NT2/D1 (cell line): ENCODE data around the gene TMEM63B.

ENCODE experiments used
- DNase-seq: peaks from one replicate; pipeline ENCODE4 v3.0.0-alpha.2; 2011; ENCODE audit warnings: low read depth, low spot score
- H3K27me3 ChIP-seq: 2 replicates; pipeline ENCODE4 v1.6.0; 2011; ENCODE audit warnings: mild to moderate bottlenecking; ENCODE audit not compliant: insufficient read length, insufficient read depth
- H3K36me3 ChIP-seq: 2 replicates; pipeline ENCODE4 v1.6.1; 2011; ENCODE audit warnings: mild to moderate bottlenecking, low read length, mixed read lengths; ENCODE audit not compliant: insufficient read depth, insufficient read length
- H3K4me1 ChIP-seq: 2 replicates; pipeline ENCODE4 v1.5.1; 2011; ENCODE audit not compliant: insufficient read depth, insufficient read length
- H3K4me3 ChIP-seq: 2 replicates; pipeline ENCODE4 v1.5.1; 2011; ENCODE audit warnings: low read depth; ENCODE audit not compliant: insufficient read length
- H3K9ac ChIP-seq: 2 replicates; pipeline ENCODE4 v1.6.0; 2011; ENCODE audit warnings: low read depth; ENCODE audit not compliant: insufficient read length
- H3K9me3 ChIP-seq: 2 replicates; pipeline ENCODE4 v1.5.1; 2011; ENCODE audit warnings: mild to moderate bottlenecking, low read length; ENCODE audit not compliant: insufficient read depth
- SUZ12 ChIP-seq: IDR thresholded peaks from 2 replicates; pipeline ENCODE4 v1.6.1; 2011; ENCODE audit not compliant: insufficient read length, insufficient read depth; ENCODE audit errors: extremely low read depth
- YY1 ChIP-seq: IDR thresholded peaks from 2 replicates; pipeline ENCODE4 v1.6.1; 2011; ENCODE audit not compliant: insufficient read length, insufficient read depth
- ZNF274 ChIP-seq: IDR thresholded peaks from 2 replicates; pipeline ENCODE4 v1.6.1; 2011; ENCODE audit warnings: mild to moderate bottlenecking, low read depth, low read length

The TMEM63B gene

DNA sequence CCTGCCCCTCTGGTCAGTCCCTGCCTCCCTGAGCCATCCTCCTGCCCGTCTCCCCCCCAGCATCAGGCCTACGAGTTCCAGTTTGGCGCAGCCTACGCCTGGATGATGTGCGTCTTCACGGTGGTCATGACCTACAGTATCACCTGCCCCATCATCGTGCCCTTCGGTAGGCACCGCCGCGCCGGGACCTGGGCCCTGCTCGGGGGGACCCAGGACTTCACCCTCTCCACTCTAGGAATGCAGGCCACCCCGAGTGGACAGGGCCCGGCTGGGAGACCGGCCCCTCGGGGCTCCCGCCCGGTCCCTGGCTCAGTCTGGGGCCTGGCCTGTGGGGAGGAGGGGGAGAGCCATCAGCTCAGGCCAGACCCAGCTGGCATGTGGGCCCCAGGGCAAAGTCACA lies 25.2 kb downstream of the TMEM63B start:
- H3K27me3 ChIP-seq, result peaks cover 3% of the 10 kb centered on the region
- peaks cover 14% of the 10 kb centered on the region for H3K4me1 ChIP-seq
- TF ChIP-seq YY1 (no peak), ZNF274 (no peak), SUZ12 (no peak)
- H3K9me3 ChIP-seq, result no peaks in the 10 kb centered on the region
- DNase-seq, result no peak
- H3K4me3 ChIP-seq, result no peak overlapping the region
- no peak overlapping the region for H3K9ac ChIP-seq
- H3K36me3 ChIP-seq, result peaks cover 23% of the 10 kb centered on the region

DNA sequence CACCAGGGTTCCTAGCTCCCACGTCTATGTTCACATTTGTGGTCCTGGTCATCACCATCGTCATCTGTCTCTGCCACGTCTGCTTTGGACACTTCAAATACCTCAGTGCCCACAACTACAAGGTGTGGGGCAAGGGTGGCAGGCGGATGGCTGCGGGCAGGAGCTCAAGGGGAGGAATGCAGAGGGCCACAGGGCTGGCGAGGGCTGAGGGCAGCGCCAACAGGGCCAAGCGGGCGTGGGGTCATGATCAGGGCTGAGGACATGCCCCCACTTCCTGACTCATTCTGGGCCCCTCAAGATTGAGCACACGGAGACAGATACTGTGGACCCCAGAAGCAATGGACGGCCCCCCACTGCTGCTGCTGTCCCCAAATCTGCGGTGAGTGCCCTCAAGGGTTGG lies 26.7 kb downstream of the TMEM63B start:
- H3K4me1 ChIP-seq, result peaks cover 18% of the 10 kb centered on the region
- peaks cover 3% of the 10 kb centered on the region for H3K27me3 ChIP-seq
- peaks cover 11% of the 10 kb centered on the region for H3K36me3 ChIP-seq
- no peaks in the 10 kb centered on the region for H3K9me3 ChIP-seq
- H3K9ac ChIP-seq, result peak overlapping the region; percentile 21
- TF ChIP-seq ZNF274, result no peak
- TF ChIP-seq YY1, result no peak
- TF ChIP-seq SUZ12, result no peak
- H3K4me3 ChIP-seq, result no peak overlapping the region
- no peak for DNase-seq

DNA sequence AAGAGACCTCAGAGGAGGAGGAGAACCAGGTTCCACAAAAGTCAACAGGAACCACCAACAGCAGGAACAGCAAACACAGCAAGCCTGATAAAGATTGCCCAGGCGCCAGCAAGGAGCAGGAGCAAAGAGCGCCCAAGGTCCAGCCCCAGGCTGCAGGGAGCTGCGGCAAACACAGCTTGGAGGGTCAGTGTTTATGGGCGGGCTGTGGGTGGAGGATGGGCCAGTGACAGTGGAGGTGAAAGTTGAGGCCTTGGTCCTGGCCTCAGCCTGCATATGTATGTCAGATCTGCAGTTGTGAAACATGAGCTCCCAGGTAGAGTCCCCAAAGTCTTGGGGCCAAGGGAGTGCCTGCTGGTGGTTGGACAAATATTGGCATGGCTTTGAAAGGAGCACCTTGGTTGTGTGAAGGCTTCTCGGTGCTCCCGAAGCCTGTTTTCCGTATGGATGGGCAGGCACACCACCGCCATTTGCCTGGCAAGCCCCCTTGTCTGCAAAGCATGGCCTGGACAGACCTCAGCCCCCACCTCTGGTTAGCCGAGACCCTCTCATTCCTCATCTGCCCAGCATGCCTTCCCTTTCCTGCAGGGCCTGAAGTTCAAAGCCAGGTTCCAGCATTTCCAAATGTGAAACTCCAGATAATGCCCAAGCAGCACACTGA lies 29.3 kb downstream of the TMEM63B start:
- Histone ChIP-seq H3K4me3 (no peak overlapping the region), H3K4me1 (peaks cover 17% of the 10 kb centered on the region), H3K27me3 (peaks cover under 1% of the 10 kb centered on the region), H3K36me3 (peaks cover 3% of the 10 kb centered on the region), H3K9me3 (no peaks in the 10 kb centered on the region), H3K9ac (no peak overlapping the region)
- no peak for TF ChIP-seq YY1
- no peak for DNase-seq

DNA sequence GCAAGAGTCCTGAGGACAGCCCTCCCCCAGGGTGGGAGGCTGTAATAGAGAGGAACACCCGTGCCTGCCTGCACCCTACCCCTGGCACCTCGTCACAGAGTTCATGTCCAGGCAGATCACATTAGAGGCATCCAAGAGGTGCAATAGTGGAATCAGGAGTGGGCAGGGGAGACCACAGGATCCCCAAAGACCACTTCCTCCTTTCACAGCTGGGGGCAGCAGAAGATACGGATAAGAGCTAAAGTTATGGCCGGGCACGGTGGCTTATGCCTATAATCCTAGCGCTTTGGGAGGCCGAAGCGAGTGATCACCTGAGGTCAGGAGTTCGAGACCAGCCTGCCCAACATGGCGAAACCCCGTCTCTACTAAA lies 29.8 kb downstream of the TMEM63B start:
- H3K9me3 ChIP-seq, result no peaks in the 10 kb centered on the region
- no peak for DNase-seq
- H3K4me1 ChIP-seq, result peaks cover 16% of the 10 kb centered on the region
- peaks cover 3% of the 10 kb centered on the region for H3K36me3 ChIP-seq
- no peak overlapping the region for H3K4me3 ChIP-seq
- TF ChIP-seq YY1 (no peak), ZNF274 (no peak), SUZ12 (no peak)
- H3K9ac ChIP-seq, result no peak overlapping the region
- H3K27me3 ChIP-seq, result no peaks in the 10 kb centered on the region

DNA sequence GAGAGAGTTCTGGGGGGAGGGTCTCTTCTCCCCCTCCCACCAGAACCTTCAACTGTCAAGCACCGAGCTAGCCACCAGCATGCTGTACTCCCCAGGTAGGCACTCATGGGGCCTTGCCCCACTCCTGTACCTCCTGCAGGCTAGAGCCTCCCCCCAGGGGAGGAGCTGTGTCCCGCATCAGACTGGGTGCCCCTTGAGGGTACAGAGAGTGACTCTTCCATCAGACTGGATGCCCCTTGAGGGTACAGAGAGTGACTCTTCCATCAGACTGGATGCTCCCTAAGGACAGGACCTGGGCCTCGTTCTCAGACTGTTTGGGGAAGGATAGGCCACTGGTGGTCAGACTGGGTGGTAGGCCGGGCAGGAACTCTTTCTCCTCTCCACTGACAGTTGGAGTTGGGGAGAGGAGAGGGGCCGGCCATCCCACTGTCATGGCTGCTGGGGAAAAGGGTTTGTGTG lies 31.4 kb downstream of the TMEM63B start, which contains the start of gene CAPN11:
CAPN11 (plus strand) TSS at position 51 of the 459 bp plus-strand sequence; CDS start at position 80, 29 bp downstream.
- H3K27me3 ChIP-seq, result no peaks in the 10 kb centered on the region
- peaks cover 23% of the 10 kb centered on the region for H3K4me1 ChIP-seq
- no peak for DNase-seq
- H3K9me3 ChIP-seq, result no peaks in the 10 kb centered on the region
- H3K9ac ChIP-seq, result no peak within 1 kb of the TSS
- H3K4me3 ChIP-seq, result no peak within 1 kb of the TSS
- H3K36me3 ChIP-seq, result peaks cover 3% of the 10 kb centered on the region
- TF ChIP-seq SUZ12 (no peak), ZNF274 (no peak), YY1 (no peak)

DNA sequence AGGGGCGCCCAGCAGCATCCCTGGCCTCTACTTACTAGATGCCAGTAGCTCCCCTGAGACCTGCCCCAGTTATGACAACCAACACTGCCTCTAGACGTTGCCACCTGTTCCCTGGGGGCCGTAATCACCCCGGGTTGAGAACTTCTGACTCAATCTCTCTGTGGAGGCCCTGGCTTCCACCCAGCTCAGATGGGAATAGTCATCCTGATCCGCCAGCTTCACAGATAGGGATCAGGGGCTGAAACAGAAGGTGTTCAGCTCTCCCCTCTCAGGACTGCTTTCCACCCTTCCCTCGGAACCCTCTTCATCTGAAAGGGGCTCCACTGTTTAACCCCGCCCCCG lies 34.6 kb downstream of the TMEM63B start:
- TF ChIP-seq SUZ12 (no peak), ZNF274 (no peak), YY1 (no peak)
- H3K4me3 ChIP-seq, result no peak overlapping the region
- H3K27me3 ChIP-seq, result no peaks in the 10 kb centered on the region
- no peaks in the 10 kb centered on the region for H3K9me3 ChIP-seq
- H3K9ac ChIP-seq, result no peak overlapping the region
- no peaks in the 10 kb centered on the region for H3K36me3 ChIP-seq
- DNase-seq, result no peak
- H3K4me1 ChIP-seq, result peaks cover 22% of the 10 kb centered on the region

DNA sequence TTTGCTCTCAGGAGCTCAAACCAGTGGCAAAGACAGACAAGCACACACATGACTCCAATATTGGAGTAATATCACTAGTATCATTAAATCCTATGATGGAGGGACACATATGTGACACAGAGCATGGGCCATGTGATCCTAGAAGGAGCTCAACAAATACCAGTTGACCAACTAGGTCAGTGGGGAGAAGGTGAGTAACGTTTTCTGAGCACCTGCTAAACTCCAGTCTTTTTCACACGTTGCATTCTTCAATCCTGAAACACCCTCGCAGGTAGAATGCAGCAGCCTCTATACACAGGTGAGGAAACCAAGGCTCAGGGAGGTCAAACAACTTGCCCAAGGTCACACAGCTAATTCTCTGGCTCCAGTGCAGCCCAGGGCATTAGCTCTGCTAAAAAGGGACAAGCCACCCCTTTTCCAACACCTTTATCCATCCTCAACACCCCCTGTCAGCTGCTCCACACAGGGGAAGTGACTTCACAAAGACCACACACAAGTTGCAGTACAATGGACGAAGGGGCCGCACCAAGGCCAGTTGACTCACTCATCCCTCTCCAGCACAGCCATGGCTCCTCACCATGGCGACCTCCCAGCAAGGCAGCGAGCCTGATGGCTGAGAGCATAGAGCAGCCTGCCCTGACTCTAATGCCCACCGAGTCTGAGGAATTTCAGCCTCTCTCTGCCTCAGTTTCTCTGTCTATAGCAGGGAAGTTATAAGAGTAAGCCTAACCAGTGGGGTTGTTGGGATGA lies 35.7 kb downstream of the TMEM63B start:
- no peak overlapping the region for H3K9ac ChIP-seq
- no peak overlapping the region for H3K4me3 ChIP-seq
- no peaks in the 10 kb centered on the region for H3K9me3 ChIP-seq
- H3K4me1 ChIP-seq, result peaks cover 20% of the 10 kb centered on the region
- no peak for DNase-seq
- no peaks in the 10 kb centered on the region for H3K27me3 ChIP-seq
- TF ChIP-seq ZNF274 (no peak), SUZ12 (no peak)
- no peaks in the 10 kb centered on the region for H3K36me3 ChIP-seq
